ENCODE results near the gene CEP170. TPM values are rescaled to one million over a fixed set of nuclear protein-coding genes. Genes with fewer than 3 reads are reported as not detected.

The CEP170 gene
- total RNA-seq, 2 donors from 2014 or later: 11.6 to 17.5 TPM

DNA sequence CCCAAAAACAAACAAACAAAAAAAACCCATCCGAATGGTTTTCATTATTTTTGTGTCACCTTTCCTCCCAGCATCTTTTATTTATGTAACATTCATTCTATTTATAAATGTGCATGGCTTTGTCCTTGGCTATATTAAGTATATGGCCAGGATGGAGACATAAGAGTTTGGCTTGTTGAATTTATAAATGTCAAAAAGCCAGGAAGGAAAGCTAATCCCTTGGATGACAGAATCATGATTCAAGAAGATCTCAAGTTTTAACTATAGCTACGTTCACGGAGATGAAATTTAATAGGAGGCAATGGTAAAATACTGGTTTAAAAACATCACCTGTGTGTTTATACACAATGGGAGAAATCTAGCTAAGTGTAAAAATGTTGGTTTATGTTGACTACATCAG, 5.0 kb downstream of the CEP170 start:
- H3K9ac ChIP-seq (ENCODE audit: low read depth in 2 of 2, low read length in 2 of 2): no peak overlapping the region
- peaks cover 6% of the 10 kb centered on the region for H3K4me1 ChIP-seq
- H3K27ac ChIP-seq: no peak overlapping the region
- TF ChIP-seq CTCF (IDR thresholded peaks at IDR 0.05): no peak
- no peaks in the 10 kb centered on the region for H3K36me3 ChIP-seq
- H3K4me3 ChIP-seq: no peak overlapping the region
- intact Hi-C loops (cut with DNase I): no loop called here
- DNase-seq: no peak
- no peaks in the 10 kb centered on the region for H3K27me3 ChIP-seq
- no peaks in the 10 kb centered on the region for H3K9me3 ChIP-seq

GRCh38 chr1:243249214-243249613, 5.9 kb downstream of the CEP170 start:
- Histone ChIP-seq H3K9ac (ENCODE audit: low read depth in 2 of 2, low read length in 2 of 2) (no peak overlapping the region), H3K9me3 (no peaks in the 10 kb centered on the region), H3K27ac (no peak overlapping the region), H3K4me3 (no peak overlapping the region), H3K36me3 (no peaks in the 10 kb centered on the region), H3K27me3 (no peaks in the 10 kb centered on the region), H3K4me1 (peaks cover 6% of the 10 kb centered on the region)
- intact Hi-C loops (cut with DNase I): no loop called here
- no peak for DNase-seq
- TF ChIP-seq CTCF (IDR thresholded peaks at IDR 0.05): no peak

GRCh38 chr1:243247901-243248300, 7.2 kb downstream of the CEP170 start:
- TF ChIP-seq CTCF (IDR thresholded peaks at IDR 0.05): no peak
- Histone ChIP-seq H3K9me3 (no peaks in the 10 kb centered on the region), H3K27me3 (no peaks in the 10 kb centered on the region), H3K36me3 (no peaks in the 10 kb centered on the region), H3K27ac (no peak overlapping the region), H3K9ac (ENCODE audit: low read depth in 2 of 2, low read length in 2 of 2) (no peak overlapping the region), H3K4me3 (no peak overlapping the region), H3K4me1 (no peaks in the 10 kb centered on the region)
- intact Hi-C loops (cut with DNase I): no loop called here
- DNase-seq: no peak

DNA sequence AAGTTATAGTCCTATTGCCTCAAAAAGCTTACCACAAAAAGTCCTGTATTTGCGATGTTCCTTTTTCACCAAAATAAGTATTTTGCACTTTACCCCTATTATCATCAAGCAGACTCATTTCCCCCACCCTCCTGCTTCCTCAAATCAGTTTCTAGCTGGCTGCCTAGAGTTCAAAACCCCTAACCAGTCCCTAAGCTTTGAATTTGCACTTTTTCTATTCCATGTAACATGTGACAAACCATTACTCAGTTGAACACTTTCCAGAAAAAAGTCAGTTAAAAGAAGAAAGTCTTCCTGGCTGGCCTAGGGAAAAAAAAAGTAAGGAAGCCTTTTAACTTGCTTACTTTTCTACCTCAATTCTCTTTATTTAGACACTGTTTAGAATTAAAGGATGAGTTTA, 8.2 kb downstream of the CEP170 start:
- H3K27me3 ChIP-seq: no peaks in the 10 kb centered on the region
- no peak overlapping the region for H3K9ac ChIP-seq (ENCODE audit: low read depth in 2 of 2, low read length in 2 of 2)
- H3K36me3 ChIP-seq: no peaks in the 10 kb centered on the region
- no peaks in the 10 kb centered on the region for H3K4me1 ChIP-seq
- no peak for DNase-seq
- no peak overlapping the region for H3K27ac ChIP-seq
- H3K9me3 ChIP-seq: no peaks in the 10 kb centered on the region
- TF ChIP-seq CTCF (IDR thresholded peaks at IDR 0.05): no peak
- no peak overlapping the region for H3K4me3 ChIP-seq
- intact Hi-C loops (cut with DNase I): no loop called here

GRCh38 chr1:243244432-243244841, 10.6 kb downstream of the CEP170 start:
- no peaks in the 10 kb centered on the region for H3K36me3 ChIP-seq
- H3K9ac ChIP-seq (ENCODE audit: low read depth in 2 of 2, low read length in 2 of 2): no peak overlapping the region
- H3K4me1 ChIP-seq: no peaks in the 10 kb centered on the region
- intact Hi-C loops (cut with DNase I): no loop called here
- TF ChIP-seq CTCF (IDR thresholded peaks at IDR 0.05): no peak
- no peak for DNase-seq
- no peaks in the 10 kb centered on the region for H3K9me3 ChIP-seq
- H3K4me3 ChIP-seq: no peak overlapping the region
- no peak overlapping the region for H3K27ac ChIP-seq
- no peaks in the 10 kb centered on the region for H3K27me3 ChIP-seq

Measured in colonic mucosa (tissue), 4 donors.